Cardiac muscle cell (in vitro differentiated cells and primary cell): Measurements from ENCODE around the gene ASPDH. TPM values are rescaled to one million over a fixed set of nuclear protein-coding genes. Genes with fewer than 3 reads are reported as not detected.

ENCODE experiments used
- DNase-seq, 2 donors: peaks; one replicate each; pipeline versions ENCODE4 v3.0.0 to v3.0.0-alpha.2; 2010 to 2017; ENCODE audit warnings: low read depth in 1 of 2, low spot score in 1 of 2
- H3K27ac ChIP-seq: fragments of 200-600 bp; sonication (generic); 2 replicates; pipeline ENCODE4 v1.5.1; 2016
- H3K27me3 ChIP-seq: fragments of 200-600 bp; sonication (generic); 2 replicates; pipeline ENCODE4 v1.6.0; 2016; ENCODE audit warnings: control low read depth
- H3K36me3 ChIP-seq: fragments of 200-600 bp; sonication (generic); 2 replicates; pipeline ENCODE4 v1.5.1; 2016; ENCODE audit warnings: control low read depth
- H3K4me1 ChIP-seq: fragments of 200-600 bp; sonication (generic); 2 replicates; pipeline ENCODE4 v1.8.1; 2017; ENCODE audit warnings: low read depth, mild to moderate bottlenecking, mixed run types
- H3K4me3 ChIP-seq: fragments of 200-600 bp; sonication (generic); 2 replicates; pipeline ENCODE4 v1.5.1; 2016; ENCODE audit warnings: mild to moderate bottlenecking
- H3K9me3 ChIP-seq: fragments of 200-600 bp; sonication (generic); 2 replicates; pipeline ENCODE4 v1.5.1; 2017; ENCODE audit warnings: low read depth, mild to moderate bottlenecking, control low read depth
- polyA plus RNA-seq: library from polyadenylated mRNA; unstranded; fragments of >200 nt; fragmentation: Nextera tagmentation; extraction: Ambion mirVana; gene quantifications from 2 replicates; pipeline ENCODE4 v1.2.1, GENCODE V29; 2016
- total RNA-seq: library from RNA; depleted of rRNA; stranded (reverse); fragments of >200 nt; gene quantifications from 2 replicates; pipeline ENCODE4 v1.2.3, GENCODE V29; 2016
- TF ChIP-seq, protein P1 (sequence below): IDR thresholded peaks from 2 replicates; pipeline ENCODE4 v1.5.1; 2012; ENCODE audit warnings: low read depth, mild to moderate bottlenecking, low read length

Gene ASPDH
- total and polyA plus RNA-seq, 2 experiments from 2014 or later: not detected

DNA sequence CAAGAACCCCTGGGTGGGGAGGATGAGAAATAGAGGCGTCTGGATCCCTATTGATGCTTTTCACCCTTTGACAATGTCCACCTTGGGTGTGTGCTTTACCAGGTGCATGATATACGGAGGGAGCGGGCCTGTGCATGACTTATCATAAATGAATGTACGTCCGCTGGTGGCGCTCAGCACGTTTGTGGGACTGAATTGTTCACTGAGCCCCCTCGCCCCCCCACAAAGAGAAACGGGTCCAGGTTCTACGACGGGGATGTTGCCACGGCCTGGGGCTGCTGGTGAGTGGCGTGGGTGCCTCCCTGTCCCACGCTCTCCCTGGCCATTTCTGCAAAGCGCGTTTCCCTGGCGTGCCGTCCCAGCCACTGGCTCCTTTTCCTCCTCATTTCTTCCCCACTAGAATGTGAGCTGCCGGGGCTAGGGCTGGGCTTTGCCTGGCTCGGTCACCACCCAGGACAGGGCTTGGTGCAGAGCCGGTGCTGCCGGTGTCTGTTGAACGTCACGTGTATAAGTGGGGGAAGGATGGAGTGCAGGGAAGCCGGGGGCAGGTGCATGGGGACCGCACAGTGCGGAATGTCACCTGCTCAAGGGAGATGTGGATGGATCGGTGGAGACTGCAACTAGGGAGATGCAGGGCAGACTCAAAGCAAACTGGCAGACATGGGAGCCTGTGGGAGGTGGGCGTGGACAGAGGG lies 33.0 kb upstream of the ASPDH start:
- Histone ChIP-seq H3K4me1 (peaks cover 17% of the 10 kb centered on the region), H3K9me3 (no peaks in the 10 kb centered on the region), H3K27me3 (no peaks in the 10 kb centered on the region), H3K36me3 (no peaks in the 10 kb centered on the region), H3K27ac (no peak overlapping the region), H3K4me3 (no peak overlapping the region)
- no peak for DNase-seq
- TF ChIP-seq, protein P1, sequence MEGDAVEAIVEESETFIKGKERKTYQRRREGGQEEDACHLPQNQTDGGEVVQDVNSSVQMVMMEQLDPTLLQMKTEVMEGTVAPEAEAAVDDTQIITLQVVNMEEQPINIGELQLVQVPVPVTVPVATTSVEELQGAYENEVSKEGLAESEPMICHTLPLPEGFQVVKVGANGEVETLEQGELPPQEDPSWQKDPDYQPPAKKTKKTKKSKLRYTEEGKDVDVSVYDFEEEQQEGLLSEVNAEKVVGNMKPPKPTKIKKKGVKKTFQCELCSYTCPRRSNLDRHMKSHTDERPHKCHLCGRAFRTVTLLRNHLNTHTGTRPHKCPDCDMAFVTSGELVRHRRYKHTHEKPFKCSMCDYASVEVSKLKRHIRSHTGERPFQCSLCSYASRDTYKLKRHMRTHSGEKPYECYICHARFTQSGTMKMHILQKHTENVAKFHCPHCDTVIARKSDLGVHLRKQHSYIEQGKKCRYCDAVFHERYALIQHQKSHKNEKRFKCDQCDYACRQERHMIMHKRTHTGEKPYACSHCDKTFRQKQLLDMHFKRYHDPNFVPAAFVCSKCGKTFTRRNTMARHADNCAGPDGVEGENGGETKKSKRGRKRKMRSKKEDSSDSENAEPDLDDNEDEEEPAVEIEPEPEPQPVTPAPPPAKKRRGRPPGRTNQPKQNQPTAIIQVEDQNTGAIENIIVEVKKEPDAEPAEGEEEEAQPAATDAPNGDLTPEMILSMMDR: no peak

DNA sequence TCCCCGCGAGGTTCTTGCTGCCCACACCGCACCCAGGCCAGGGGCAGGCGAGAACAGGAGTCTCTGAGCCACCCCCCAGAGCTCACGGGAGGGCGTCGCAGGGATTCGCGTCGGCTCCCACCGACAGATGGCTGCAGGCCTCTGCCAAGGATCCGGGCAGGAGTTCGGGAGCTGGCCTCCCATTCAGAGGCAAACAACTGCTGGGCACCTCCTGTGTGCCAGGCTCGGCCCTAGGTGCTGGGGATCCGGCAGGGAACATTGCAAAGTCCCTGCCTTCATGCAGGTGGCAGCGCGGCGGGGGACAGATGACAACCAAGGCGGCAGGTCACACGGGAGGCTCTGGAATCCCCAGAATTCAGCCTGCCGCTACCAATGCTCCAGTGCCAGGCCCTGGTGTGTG lies 29.2 kb upstream of the ASPDH start:
- TF ChIP-seq, protein P1: no peak
- Histone ChIP-seq H3K36me3 (no peaks in the 10 kb centered on the region), H3K4me3 (no peak overlapping the region), H3K27ac (no peak overlapping the region), H3K9me3 (no peaks in the 10 kb centered on the region), H3K27me3 (no peaks in the 10 kb centered on the region), H3K4me1 (peaks cover 11% of the 10 kb centered on the region)
- no peak for DNase-seq

DNA sequence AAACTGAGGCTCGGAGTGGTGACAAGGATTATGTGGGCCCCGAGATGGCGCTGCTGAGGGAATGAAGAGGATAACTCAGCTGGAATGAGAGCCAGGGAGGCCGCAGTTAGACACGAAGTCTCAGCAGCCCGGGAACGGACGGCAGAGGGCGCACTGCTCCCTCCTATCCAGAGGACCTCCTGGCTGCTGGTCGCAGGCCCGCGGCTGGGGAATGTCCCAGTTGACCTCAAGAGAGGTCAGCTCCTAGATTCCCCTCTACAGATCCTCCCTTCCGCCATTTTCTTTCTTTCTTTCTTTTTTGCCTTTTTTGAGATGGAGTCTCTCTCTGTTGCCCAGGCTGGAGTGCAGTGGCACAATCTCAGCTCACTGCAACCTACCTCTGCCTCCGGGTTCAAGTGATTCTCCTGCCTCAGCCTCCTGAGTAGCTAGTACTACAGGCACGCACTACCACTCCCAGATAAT lies 24.1 kb upstream of the ASPDH start:
- peak; percentile 90 to 95 for DNase-seq
- no peak overlapping the region for H3K4me3 ChIP-seq
- H3K4me1 ChIP-seq: no peaks in the 10 kb centered on the region
- no peaks in the 10 kb centered on the region for H3K9me3 ChIP-seq
- TF ChIP-seq, protein P1: peak; percentile 97
- H3K27me3 ChIP-seq: no peaks in the 10 kb centered on the region
- no peak overlapping the region for H3K27ac ChIP-seq
- H3K36me3 ChIP-seq: no peaks in the 10 kb centered on the region

DNA sequence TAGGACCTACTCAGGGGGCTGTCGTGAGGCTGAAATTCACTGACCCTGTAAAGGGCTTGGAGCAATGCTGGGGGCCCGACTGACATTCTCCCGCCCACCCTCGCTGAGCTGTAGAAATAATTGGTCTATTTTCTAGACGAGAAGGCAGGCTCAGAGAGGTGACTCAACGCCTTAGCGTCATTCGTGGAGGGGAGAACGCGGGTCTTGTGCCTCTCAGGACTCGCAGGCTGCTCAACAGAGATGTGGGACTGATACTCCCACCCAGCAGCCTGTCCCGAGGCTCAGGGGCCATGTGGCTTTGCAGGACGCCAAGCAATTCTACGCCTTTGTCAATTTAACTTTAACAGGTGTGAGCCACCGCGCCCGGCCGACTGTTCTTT lies 23.6 kb upstream of the ASPDH start:
- H3K36me3 ChIP-seq: no peaks in the 10 kb centered on the region
- TF ChIP-seq, protein P1: no peak
- H3K27ac ChIP-seq: no peak overlapping the region
- no peaks in the 10 kb centered on the region for H3K9me3 ChIP-seq
- H3K4me1 ChIP-seq: no peaks in the 10 kb centered on the region
- no peak for DNase-seq
- no peak overlapping the region for H3K4me3 ChIP-seq
- no peaks in the 10 kb centered on the region for H3K27me3 ChIP-seq

DNA sequence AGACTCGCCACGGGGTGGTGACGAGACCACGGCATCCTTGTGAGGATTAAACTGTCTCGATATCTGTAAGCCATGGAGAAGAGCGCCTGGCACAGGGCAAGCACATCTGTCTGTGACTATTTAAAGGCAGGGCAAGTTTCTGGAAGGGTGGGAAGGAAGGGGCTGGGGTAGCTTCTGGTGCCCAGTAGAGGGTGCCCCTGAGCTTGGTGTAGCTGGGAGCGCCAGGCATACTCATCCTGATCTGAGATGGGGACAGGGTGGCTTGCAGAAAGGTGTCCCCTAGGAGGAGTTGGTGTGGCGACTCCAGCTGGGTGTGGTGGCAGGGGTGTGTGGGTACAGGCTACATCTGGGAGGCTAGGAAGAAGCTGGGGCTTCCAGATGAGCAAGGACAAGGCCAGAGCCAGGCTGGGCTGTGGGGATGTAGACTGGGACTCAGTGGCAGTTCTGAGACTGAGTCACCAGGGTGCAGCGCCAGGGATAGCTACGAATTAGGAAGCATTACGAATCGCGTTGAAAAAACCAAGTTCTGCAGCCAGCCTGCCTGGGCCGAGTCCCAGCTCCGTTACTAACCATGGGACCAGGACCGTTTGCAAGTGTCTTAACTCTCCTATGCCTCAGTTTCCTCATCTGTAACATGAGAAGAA lies 23.1 kb upstream of the ASPDH start:
- Histone ChIP-seq H3K4me1 (no peaks in the 10 kb centered on the region), H3K36me3 (no peaks in the 10 kb centered on the region), H3K27ac (no peak overlapping the region), H3K27me3 (no peaks in the 10 kb centered on the region), H3K4me3 (no peak overlapping the region), H3K9me3 (no peaks in the 10 kb centered on the region)
- DNase-seq: no peak
- TF ChIP-seq, protein P1: no peak
